Stimulated activated memory B cell treated with anti-CD40 and anti-IgM and Interleukin-4, amounts not matched to agents 10 μg/mL and 1 μg/mL and 100 μg/mL, for 72 hours (primary cell): ENCODE data around the gene TP53TG5.

Experiments used
- ATAC-seq: fragments of 150-1000 bp; cut with Tn5 transposase; 2 replicates; pipeline ENCODE4 v1.10.0; 2021
- H3K27ac Mint-ChIP-seq: one replicate; pipeline ENCODE4 v1.8.0; 2022; ENCODE audit warnings: mild to moderate bottlenecking, mixed read lengths
- H3K27me3 Mint-ChIP-seq: one replicate; pipeline ENCODE4 v1.8.0; 2022; ENCODE audit warnings: mixed read lengths
- H3K36me3 Mint-ChIP-seq: one replicate; pipeline ENCODE4 v1.8.0; 2022; ENCODE audit warnings: mixed read lengths
- H3K4me1 Mint-ChIP-seq: one replicate; pipeline ENCODE4 v1.8.0; 2022; ENCODE audit warnings: mixed read lengths
- H3K4me3 Mint-ChIP-seq: one replicate; pipeline ENCODE4 v1.8.0; 2022; ENCODE audit warnings: mild to moderate bottlenecking, moderate library complexity, mixed read lengths
- H3K9me3 Mint-ChIP-seq: one replicate; pipeline ENCODE4 v1.8.0; 2022; ENCODE audit warnings: mixed read lengths

The TP53TG5 gene

DNA sequence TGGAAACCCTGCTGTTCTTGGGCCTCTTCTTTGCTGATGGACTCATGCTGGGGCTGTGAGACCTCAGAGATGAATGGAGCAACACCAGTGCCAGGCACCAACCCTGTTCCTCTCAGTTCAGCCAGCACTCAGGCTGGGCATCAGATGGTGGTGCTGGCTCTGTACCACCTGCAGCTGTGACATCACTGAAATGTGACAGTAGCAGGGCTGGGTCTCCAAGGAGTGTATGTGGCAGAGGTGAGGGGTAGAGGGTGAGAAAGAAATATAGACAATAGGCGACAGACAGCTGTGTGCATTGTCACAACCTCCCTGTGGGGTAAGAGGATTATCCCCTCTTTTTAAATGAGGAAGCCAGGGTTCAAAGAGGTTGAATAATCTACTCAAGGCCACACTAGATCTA is at the start of gene TP53TG5:
Gene TP53TG5 (minus strand): TSS at position 135 of the 400 bp plus-strand sequence. CDS start 89 bp downstream, at position 46.
- H3K4me3 Mint-ChIP-seq = no peak within 1 kb of the TSS
- ATAC-seq = no peak
- H3K27ac Mint-ChIP-seq = no peak within 1 kb of the TSS
- peaks cover 36% of the 10 kb centered on the region for H3K36me3 Mint-ChIP-seq
- no peaks in the 10 kb centered on the region for H3K27me3 Mint-ChIP-seq
- no peaks in the 10 kb centered on the region for H3K9me3 Mint-ChIP-seq
- H3K4me1 Mint-ChIP-seq = peaks cover 16% of the 10 kb centered on the region

GRCh38 chr20:45427236-45428149 is 49.4 kb upstream of the TP53TG5 start:
- H3K4me1 Mint-ChIP-seq = peaks cover 13% of the 10 kb centered on the region
- no peak overlapping the region for H3K27ac Mint-ChIP-seq
- peaks cover 60% of the 10 kb centered on the region for H3K36me3 Mint-ChIP-seq
- no peak for ATAC-seq
- H3K4me3 Mint-ChIP-seq = no peak overlapping the region
- H3K27me3 Mint-ChIP-seq = no peaks in the 10 kb centered on the region
- H3K9me3 Mint-ChIP-seq = peaks cover 3% of the 10 kb centered on the region

DNA sequence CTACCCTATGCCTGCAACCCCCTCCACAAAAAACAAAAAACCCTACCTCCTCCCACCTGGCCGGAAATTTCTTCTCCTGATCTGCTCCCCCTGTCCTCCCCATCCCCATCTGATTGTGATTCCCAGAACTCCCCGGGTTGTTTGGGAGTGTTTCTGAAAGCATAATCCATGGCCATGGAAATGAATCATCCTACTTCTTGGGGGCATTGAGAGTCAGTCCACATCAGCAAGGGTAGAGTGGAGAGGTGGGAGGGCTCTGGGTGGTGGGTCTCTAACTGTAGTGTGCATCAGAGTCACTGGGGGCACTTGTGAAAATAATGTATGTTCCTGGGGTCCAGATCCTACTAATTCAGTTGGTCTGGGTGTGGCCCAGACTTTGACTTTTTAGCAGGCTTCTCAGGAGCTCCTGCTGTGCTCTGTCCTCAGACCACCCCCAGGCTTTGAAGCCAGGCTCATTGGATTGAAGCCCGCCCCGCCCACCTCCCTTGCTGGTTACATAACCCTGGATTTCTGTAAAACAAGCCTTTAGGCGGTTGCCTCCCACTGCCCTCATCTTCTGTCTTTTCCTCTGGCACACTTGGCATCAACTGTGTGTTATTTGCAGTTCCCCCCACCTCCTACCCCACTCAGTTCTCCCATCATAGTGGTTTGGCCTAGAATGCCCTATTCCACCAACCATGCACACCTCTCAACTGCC is 48.3 kb upstream of the TP53TG5 start:
- no peak overlapping the region for H3K4me3 Mint-ChIP-seq
- ATAC-seq = no peak
- H3K27me3 Mint-ChIP-seq = no peaks in the 10 kb centered on the region
- peaks cover 3% of the 10 kb centered on the region for H3K9me3 Mint-ChIP-seq
- H3K27ac Mint-ChIP-seq = no peak overlapping the region
- H3K36me3 Mint-ChIP-seq = peaks cover 61% of the 10 kb centered on the region
- peaks cover 3% of the 10 kb centered on the region for H3K4me1 Mint-ChIP-seq

DNA sequence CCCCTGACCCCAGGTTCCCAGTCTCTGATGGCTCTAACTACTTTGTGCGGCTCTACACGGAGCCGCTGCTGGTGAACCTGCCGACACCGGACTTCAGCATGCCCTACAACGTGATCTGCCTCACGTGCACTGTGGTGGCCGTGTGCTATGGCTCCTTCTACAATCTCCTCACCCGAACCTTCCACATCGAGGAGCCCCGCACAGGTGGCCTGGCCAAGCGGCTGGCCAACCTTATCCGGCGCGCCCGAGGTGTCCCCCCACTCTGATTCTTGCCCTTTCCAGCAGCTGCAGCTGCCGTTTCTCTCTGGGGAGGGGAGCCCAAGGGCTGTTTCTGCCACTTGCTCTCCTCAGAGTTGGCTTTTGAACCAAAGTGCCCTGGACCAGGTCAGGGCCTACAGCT is 47.4 kb upstream of the TP53TG5 start:
- Mint-ChIP-seq H3K27me3 (no peaks in the 10 kb centered on the region), H3K27ac (no peak overlapping the region), H3K4me3 (no peak overlapping the region), H3K9me3 (no peaks in the 10 kb centered on the region), H3K4me1 (peaks cover under 1% of the 10 kb centered on the region), H3K36me3 (peaks cover 63% of the 10 kb centered on the region)
- ATAC-seq = no peak

GRCh38 chr20:45423700-45424099 is 45.6 kb upstream of the TP53TG5 start:
- Mint-ChIP-seq H3K4me1 (peaks cover 19% of the 10 kb centered on the region), H3K36me3 (peaks cover 82% of the 10 kb centered on the region), H3K27ac (no peak overlapping the region), H3K9me3 (no peaks in the 10 kb centered on the region), H3K27me3 (no peaks in the 10 kb centered on the region), H3K4me3 (no peak overlapping the region)
- no peak for ATAC-seq

DNA sequence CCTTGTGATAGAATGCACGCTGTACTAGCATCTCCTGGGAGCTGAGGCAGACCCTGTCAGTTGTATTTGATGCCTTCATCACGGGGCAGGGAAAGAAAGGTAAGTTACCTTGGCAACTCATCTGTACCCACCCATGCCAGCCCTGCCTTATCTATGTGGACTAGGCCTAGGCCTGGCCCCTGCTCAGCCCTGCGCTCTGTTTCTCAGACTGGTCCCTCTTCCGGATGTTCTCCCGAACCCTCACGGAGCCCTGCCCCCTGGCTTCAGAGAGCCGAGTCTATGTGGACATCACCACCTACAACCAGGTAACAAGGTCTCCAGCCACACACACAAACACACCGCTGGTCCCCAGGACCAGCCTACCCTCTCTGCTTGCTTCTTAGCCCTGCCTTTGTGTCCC is 42.0 kb upstream of the TP53TG5 start:
- H3K27me3 Mint-ChIP-seq = no peaks in the 10 kb centered on the region
- H3K36me3 Mint-ChIP-seq = peaks cover 60% of the 10 kb centered on the region
- peaks cover 53% of the 10 kb centered on the region for H3K4me1 Mint-ChIP-seq
- no peak overlapping the region for H3K4me3 Mint-ChIP-seq
- peak overlapping the region; percentile 91 for H3K27ac Mint-ChIP-seq
- ATAC-seq = no peak
- no peaks in the 10 kb centered on the region for H3K9me3 Mint-ChIP-seq

- no peaks in the 10 kb centered on the region for H3K9me3 Mint-ChIP-seq
- peaks cover 56% of the 10 kb centered on the region for H3K36me3 Mint-ChIP-seq
- H3K4me3 Mint-ChIP-seq = peak overlapping the region; percentile 66
- peak overlapping the region; percentile 91 for H3K27ac Mint-ChIP-seq
- ATAC-seq = peak; percentile 95
- peaks cover 55% of the 10 kb centered on the region for H3K4me1 Mint-ChIP-seq
- no peaks in the 10 kb centered on the region for H3K27me3 Mint-ChIP-seq
Measured at GRCh38 chr20:45419188-45420091, 41.3 kb upstream of the TP53TG5 start.

DNA sequence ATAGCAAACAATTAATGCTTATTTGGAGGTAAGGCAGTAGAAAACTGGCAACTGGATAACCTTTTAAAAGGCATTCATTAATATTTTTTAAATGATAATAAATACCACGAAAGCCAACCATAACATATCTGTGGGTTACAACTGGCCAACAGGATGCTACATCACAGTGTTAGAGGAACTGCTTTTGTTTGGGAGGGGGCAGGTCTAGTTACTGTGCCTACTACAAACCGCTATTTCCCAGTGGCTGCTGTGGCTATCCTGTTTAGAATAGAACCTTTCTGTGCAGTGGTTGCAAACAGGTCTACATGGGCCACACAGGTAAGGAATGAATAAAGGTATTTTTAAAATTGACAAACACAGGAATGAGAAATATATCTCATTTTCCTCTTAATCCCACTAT is 38.8 kb upstream of the TP53TG5 start:
- Mint-ChIP-seq H3K27me3 (no peaks in the 10 kb centered on the region), H3K9me3 (no peaks in the 10 kb centered on the region), H3K27ac (peak overlapping the region; percentile 96), H3K4me3 (peak overlapping the region; percentile 94), H3K4me1 (peaks cover 55% of the 10 kb centered on the region), H3K36me3 (peaks cover 40% of the 10 kb centered on the region)
- ATAC-seq = no peak

DNA sequence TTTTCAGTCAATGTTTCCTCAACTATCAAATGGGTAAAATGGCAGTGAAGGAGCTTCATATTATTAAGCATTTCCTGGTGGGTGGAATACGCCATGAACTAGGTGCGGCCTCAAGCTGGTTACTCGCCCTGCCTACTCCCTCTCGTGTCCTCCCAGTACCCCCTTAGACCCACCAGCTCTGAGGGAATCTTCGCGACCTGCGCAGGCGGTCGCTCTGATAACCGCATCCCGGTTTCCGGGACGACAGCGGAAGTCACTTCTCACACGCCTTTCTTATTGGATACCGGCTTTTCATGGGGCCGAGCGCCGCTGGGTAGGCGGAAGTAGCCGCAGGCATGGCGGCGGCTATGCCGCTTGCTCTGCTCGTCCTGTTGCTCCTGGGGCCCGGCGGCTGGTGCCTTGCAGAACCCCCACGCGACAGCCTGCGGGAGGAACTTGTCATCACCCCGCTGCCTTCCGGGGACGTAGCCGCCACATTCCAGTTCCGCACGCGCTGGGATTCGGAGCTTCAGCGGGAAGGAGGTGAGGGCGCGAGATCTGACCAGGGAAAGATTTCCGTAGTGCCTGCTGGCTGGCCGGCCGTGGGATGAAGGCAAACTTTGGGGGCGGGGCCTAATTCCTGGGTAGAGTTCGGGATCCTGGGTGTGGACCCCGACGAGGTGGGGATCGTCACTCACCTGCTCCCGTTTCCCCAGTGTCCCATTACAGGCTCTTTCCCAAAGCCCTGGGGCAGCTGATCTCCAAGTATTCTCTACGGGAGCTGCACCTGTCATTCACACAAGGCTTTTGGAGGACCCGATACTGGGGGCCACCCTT is 37.9 kb upstream of the TP53TG5 start, which contains the start of gene PIGT:
Gene PIGT (plus strand): TSS at position 320 of the 816 bp plus-strand sequence. CDS start 16 bp downstream, at position 336.
- peaks cover 40% of the 10 kb centered on the region for H3K36me3 Mint-ChIP-seq
- H3K27me3 Mint-ChIP-seq = no peaks in the 10 kb centered on the region
- H3K4me3 Mint-ChIP-seq = peak within 1 kb of the TSS; percentile 94
- H3K4me1 Mint-ChIP-seq = peaks cover 55% of the 10 kb centered on the region
- ATAC-seq = peak; percentile 86
- H3K9me3 Mint-ChIP-seq = no peaks in the 10 kb centered on the region
- H3K27ac Mint-ChIP-seq = peak within 1 kb of the TSS; percentile 96

DNA sequence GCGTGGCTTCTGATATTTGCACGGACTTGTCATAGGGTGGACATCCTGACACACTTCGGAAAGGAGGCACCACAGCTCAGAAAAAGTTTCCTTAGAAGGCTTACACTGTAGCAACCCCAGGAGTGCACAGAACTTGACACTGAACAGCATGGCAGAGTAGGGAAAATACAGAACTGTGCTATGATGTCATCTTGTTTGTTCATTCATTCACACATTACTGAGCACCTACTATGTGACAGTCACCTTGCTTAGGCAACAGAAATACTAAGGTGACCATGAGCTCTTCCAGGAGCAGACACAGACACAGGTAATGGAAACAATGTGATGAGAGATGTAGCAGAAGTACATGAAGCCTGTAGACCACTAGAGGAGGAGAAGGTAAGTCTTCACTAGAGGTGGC is 35.4 kb upstream of the TP53TG5 start:
- H3K36me3 Mint-ChIP-seq = peaks cover 28% of the 10 kb centered on the region

DNA sequence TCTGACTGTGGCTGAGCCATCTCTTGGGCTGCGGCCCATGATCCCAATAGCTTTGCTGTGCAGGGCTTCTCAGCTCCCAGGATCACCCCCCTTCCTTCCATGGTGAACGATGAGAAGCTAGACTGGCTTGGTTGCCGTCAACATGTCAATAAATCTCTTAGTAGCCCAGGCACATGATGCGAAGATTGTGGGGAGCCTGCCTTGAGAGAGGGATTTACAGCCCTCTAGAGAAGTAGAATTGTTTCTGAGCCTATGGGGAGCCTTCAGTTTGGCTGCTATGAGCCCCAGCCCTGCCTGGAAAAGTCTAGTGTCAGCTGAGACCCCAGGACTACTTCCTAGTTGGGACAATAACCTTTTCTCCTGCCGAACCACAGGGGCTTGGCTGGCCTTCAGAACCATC is 34.5 kb upstream of the TP53TG5 start:
- Mint-ChIP-seq H3K27ac (no peak overlapping the region), H3K4me1 (peaks cover 38% of the 10 kb centered on the region), H3K27me3 (no peaks in the 10 kb centered on the region), H3K9me3 (no peaks in the 10 kb centered on the region), H3K36me3 (peaks cover 23% of the 10 kb centered on the region), H3K4me3 (no peak overlapping the region)
- ATAC-seq = no peak

More for the DNA sequence above, 35.4 kb upstream of the TP53TG5 start:
- no peak overlapping the region for H3K4me3 Mint-ChIP-seq
- no peaks in the 10 kb centered on the region for H3K9me3 Mint-ChIP-seq
- H3K4me1 Mint-ChIP-seq = peaks cover 38% of the 10 kb centered on the region
- no peak for ATAC-seq
- no peaks in the 10 kb centered on the region for H3K27me3 Mint-ChIP-seq
- no peak overlapping the region for H3K27ac Mint-ChIP-seq

GRCh38 chr20:45410887-45411286 is 32.8 kb upstream of the TP53TG5 start:
- no peaks in the 10 kb centered on the region for H3K27me3 Mint-ChIP-seq
- H3K9me3 Mint-ChIP-seq = no peaks in the 10 kb centered on the region
- peaks cover 23% of the 10 kb centered on the region for H3K36me3 Mint-ChIP-seq
- no peak overlapping the region for H3K27ac Mint-ChIP-seq
- H3K4me1 Mint-ChIP-seq = peaks cover 32% of the 10 kb centered on the region
- no peak overlapping the region for H3K4me3 Mint-ChIP-seq
- no peak for ATAC-seq

DNA sequence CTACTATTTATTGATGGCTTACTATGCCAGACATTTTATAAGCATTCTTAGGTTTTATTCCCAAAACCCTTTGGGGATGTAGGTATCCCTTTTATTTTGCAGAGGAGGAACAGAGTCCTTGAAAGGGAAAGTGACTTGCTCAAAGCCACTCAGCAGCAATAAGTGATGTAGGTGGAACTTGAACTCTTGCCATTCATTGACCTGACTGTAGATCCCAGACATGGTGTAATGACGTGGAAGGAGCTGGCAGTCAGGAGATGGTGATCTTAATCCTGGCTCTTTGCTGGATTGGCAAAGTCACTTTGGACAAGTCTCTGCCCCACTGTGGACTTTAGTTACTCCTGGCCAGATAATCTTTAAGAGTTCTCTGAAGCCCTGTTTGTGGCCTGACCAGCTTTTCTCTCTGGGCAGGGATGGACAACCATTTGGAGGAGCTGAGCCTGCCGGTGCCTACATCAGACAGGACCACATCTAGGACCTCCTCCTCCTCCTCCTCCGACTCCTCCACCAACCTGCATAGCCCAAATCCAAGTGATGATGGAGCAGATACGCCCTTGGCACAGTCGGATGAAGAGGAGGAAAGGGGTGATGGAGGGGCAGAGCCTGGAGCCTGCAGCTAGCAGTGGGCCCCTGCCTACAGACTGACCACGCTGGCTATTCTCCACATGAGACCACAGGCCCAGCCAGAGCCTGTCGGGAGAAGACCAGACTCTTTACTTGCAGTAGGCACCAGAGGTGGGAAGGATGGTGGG is 31.6 kb upstream of the TP53TG5 start:
- Mint-ChIP-seq H3K4me3 (no peak overlapping the region), H3K9me3 (no peaks in the 10 kb centered on the region), H3K27ac (no peak overlapping the region), H3K4me1 (peaks cover 32% of the 10 kb centered on the region), H3K36me3 (peaks cover 23% of the 10 kb centered on the region), H3K27me3 (no peaks in the 10 kb centered on the region)
- ATAC-seq = no peak
